Measurements from ENCODE around the gene HECTD3.
A peak's percentile ranks its signal among the peaks of the same experiment; 100 is the strongest.
"Not testable (repeated sequence)": the region's sequence is repeated elsewhere in the genome, so short reads cannot be mapped to it uniquely, and the experiment has no call there.

HECTD3 gene

GRCh38 chr1:45014321-45015028 lies 3.4 kb upstream of the HECTD3 start:
- DNase-seq (ENCODE audit: low spot score) = peak; percentile 83

GRCh38 chr1:45013551-45014209 lies 2.6 kb upstream of the HECTD3 start:
- DNase-seq (ENCODE audit: low spot score) = no peak

- DNase-seq (ENCODE audit: low spot score) = no peak
Observed at GRCh38 chr1:45012639-45013278, 1.6 kb upstream of the HECTD3 start.

GRCh38 chr1:45011837-45012638 lies 914 bp upstream of the HECTD3 start, which contains the start of gene UROD:
UROD (plus strand) TSS chr1:45012254; CDS start chr1:45012266, 12 bp downstream.
- peak; percentile 95 for DNase-seq (ENCODE audit: low spot score)

GRCh38 chr1:45009956-45010854 lies 919 bp downstream of the HECTD3 start:
- no peak for DNase-seq (ENCODE audit: low spot score)

GRCh38 chr1:45009296-45009865 lies 1.7 kb downstream of the HECTD3 start:
- no peak for DNase-seq (ENCODE audit: low spot score)

- no peak for DNase-seq (ENCODE audit: low spot score)
Observed at GRCh38 chr1:45008516-45008915, 2.6 kb downstream of the HECTD3 start.

- no peak for DNase-seq (ENCODE audit: low spot score)
Observed at GRCh38 chr1:45008076-45008475, 3.0 kb downstream of the HECTD3 start.

- DNase-seq (ENCODE audit: low spot score) = no peak
Observed at GRCh38 chr1:45007311-45007710, 3.8 kb downstream of the HECTD3 start.

GRCh38 chr1:45005761-45006160 lies 5.4 kb downstream of the HECTD3 start:
- DNase-seq (ENCODE audit: low spot score) = no peak

- no peak for DNase-seq (ENCODE audit: low spot score)
Observed at GRCh38 chr1:45004281-45004920, 6.7 kb downstream of the HECTD3 start.

- DNase-seq (ENCODE audit: low spot score) = no peak
Observed at GRCh38 chr1:45003741-45004140, 7.4 kb downstream of the HECTD3 start.

GRCh38 chr1:45002650-45003645 lies 8.2 kb downstream of the HECTD3 start:
- no peak for DNase-seq (ENCODE audit: low spot score)

- not testable (repeated sequence) for DNase-seq (ENCODE audit: low spot score)
Observed at GRCh38 chr1:45001576-45001975, 9.5 kb downstream of the HECTD3 start.

GRCh38 chr1:45001011-45001481 lies 10.1 kb downstream of the HECTD3 start:
- DNase-seq (ENCODE audit: low spot score) = no peak

GRCh38 chr1:44999232-44999631 lies 11.9 kb downstream of the HECTD3 start:
- no peak for DNase-seq (ENCODE audit: low spot score)

GRCh38 chr1:44995467-44996238 lies 15.5 kb downstream of the HECTD3 start:
- no peak for DNase-seq (ENCODE audit: low spot score)

- no peak for DNase-seq (ENCODE audit: low spot score)
Observed at GRCh38 chr1:44994309-44994898, 16.7 kb downstream of the HECTD3 start.
